VCaP (cell line): Measurements from ENCODE around the gene KRTAP4-16.
"Not testable (repeated sequence)": the region's sequence is repeated elsewhere in the genome, so short reads cannot be mapped to it uniquely, and the experiment has no call there.

Experiments used
- H3K27ac ChIP-seq: fragments of 450-650 bp; 2 replicates; pipeline ENCODE4 v1.5.1; 2017
- TF ChIP-seq, protein P1 (sequence below): fragments of 450-650 bp; conservative IDR thresholded peaks from 2 replicates; pipeline ENCODE4 v1.5.1; 2017; ENCODE audit warnings: mild to moderate bottlenecking, moderate library complexity

KRTAP4-16 gene

GRCh38 chr17:41082626-41083025 is 19.4 kb downstream of the KRTAP4-16 start:
- no peak overlapping the region for H3K27ac ChIP-seq
- TF ChIP-seq, protein P1, sequence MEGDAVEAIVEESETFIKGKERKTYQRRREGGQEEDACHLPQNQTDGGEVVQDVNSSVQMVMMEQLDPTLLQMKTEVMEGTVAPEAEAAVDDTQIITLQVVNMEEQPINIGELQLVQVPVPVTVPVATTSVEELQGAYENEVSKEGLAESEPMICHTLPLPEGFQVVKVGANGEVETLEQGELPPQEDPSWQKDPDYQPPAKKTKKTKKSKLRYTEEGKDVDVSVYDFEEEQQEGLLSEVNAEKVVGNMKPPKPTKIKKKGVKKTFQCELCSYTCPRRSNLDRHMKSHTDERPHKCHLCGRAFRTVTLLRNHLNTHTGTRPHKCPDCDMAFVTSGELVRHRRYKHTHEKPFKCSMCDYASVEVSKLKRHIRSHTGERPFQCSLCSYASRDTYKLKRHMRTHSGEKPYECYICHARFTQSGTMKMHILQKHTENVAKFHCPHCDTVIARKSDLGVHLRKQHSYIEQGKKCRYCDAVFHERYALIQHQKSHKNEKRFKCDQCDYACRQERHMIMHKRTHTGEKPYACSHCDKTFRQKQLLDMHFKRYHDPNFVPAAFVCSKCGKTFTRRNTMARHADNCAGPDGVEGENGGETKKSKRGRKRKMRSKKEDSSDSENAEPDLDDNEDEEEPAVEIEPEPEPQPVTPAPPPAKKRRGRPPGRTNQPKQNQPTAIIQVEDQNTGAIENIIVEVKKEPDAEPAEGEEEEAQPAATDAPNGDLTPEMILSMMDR = no peak

DNA sequence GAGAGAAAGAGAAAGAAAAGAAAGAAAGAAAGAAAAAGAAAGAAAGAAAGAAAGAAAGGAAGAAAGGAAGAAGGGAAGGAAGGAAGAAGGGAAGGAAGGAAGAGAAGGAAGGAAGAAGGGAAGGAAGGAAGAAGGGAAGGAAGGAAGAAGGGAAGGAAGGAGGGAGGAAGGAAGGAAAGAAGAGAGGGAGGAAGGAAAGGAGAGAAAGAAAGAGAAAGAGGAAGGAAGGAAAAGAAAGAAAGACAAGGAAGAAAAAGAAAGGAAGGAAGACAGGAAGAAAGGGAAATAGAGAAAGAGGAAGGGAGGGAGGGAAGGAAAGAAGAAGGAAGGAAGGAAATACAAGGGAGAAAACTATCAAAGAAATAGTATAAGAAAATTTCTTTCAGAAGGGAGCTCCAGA is 25.2 kb downstream of the KRTAP4-16 start:
- no peak overlapping the region for H3K27ac ChIP-seq
- TF ChIP-seq, protein P1 = no peak

DNA sequence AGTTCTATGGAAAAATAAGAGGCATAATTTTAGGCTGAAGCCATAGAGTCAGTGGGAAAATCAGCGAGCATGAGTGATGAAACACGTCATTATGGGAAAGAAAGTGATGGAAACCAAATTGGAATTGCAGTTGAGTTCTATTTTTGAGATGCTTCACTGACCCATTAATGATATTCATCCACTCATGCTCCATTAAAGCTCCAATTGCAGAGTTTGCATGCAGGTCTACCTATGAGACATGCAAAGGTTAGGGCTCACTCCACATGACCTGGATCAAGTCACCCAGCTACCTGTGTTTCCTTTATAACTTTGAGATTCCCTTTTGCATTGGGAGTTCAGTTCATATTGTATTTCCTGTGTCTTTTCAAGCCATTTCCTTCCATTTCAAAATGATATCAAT is 28.3 kb downstream of the KRTAP4-16 start:
- H3K27ac ChIP-seq = no peak overlapping the region
- TF ChIP-seq, protein P1 = no peak

DNA sequence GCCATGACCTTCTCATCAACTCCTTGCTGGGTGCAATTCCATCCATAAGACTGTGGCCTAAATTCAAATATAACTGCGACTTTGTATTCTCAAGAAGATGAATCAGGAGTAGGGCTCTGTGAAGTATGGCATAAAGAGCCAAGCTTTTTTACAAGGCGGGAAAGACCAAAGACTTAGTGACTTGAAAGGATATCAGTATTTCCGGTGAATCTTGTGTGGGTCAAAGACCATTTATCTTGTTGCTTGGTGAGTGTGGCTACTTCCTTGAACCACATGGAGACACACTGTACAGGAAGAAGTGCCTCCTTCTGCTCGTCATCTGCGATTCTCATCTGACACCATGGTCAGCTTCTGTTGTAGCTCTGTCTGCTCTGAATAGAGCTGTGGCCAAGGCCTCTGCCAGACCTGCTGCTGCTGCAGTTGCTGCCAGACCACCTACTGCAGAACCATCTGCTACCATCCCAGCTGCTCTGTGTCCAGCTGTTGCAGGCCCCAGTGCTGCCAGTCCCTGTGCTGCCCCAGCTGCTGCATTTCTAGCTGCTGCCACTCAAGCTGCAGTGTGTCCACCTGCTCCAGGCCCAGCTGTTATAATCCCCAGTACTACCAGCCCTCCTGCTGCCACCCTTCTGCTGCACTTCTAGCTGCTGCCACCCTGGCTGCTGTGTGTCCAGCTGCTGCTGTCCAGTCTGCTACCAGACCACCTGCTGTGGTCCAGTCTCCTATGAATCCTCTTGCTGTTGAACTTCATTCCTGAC is 30.2 kb downstream of the KRTAP4-16 start:
- H3K27ac ChIP-seq = no peak overlapping the region

GRCh38 chr17:41069031-41069430 is 33.0 kb downstream of the KRTAP4-16 start:
- TF ChIP-seq, protein P1 = no peak
- H3K27ac ChIP-seq = no peak overlapping the region

More for the DNA sequence above, 30.2 kb downstream of the KRTAP4-16 start:
- TF ChIP-seq, protein P1 = no peak

DNA sequence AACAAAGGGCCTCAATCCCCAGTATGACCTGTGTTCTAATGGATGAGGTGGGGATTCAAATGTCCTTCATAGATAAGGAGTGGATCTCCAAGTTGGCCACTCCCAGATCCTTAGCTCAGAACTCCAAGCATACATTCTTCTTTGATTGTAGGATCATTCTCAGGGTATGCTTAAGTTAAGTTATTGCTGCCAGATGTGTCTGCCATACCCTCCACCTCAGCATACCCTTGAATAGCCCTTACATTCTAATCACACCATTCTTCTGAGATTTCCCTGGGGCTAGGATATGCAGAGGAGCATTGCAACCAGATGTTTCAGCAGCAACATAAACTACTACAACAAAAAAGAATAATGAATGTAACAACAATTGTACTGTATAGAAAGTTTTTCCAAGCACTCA is 34.7 kb downstream of the KRTAP4-16 start:
- no peak overlapping the region for H3K27ac ChIP-seq
- TF ChIP-seq, protein P1 = no peak

GRCh38 chr17:41065829-41066624 is 36.0 kb downstream of the KRTAP4-16 start, which contains the start of gene KRTAP2-4:
TSS of gene KRTAP2-4 (minus strand) at chr17:41065879. CDS start at chr17:41065845, 34 bp downstream.
- H3K27ac ChIP-seq = no peak within 1 kb of the TSS
- TF ChIP-seq, protein P1 = no peak

- not testable (repeated sequence) for H3K27ac ChIP-seq
Measured at GRCh38 chr17:41065016-41065689, 36.9 kb downstream of the KRTAP4-16 start.
